Measurements from ENCODE around the gene DAPK3.

DNA sequence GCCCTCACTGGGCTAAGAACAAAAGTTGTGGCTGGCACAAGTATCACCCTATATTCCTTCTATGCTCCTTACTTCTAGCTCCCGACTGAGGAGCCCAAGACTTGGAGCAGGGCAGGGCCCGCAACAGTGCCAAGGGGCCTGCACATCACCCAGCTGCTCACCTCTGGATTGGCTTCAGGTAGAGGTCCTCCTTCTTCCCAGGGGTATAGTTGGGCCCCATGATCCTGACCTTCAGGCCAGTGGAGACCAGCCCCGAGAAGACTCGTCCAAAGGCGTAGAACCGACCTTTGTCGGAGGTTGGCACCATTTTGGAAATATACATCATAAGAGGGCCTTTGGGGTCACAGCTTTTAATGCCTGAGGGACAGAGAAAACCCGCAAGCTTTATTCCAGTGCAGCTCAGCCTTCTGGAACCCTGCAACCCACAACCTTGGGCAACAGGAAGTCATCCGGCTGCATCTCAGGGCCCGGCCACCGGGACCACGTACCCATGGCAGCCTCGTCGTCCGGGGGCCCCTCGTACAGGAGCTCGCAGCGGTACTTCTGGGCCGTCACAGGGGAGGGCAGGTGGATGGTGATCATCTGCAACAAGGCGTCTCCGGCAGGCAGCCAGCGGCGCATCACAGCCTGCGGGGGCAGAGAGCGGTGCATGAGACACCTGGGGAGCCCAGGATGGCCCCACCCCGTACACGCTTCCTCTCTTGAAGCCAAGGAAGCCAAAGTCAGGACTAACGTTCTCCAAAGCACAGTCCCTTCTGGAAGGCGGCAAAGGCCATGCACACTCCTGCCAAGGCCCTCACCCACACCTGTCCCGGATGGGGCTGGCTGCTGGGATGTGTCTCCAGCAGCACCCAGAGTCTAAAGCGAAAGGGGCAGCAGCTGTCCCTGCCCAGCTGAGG is 9.7 kb upstream of the DAPK3 start:
- TF ChIP-seq, protein P1, sequence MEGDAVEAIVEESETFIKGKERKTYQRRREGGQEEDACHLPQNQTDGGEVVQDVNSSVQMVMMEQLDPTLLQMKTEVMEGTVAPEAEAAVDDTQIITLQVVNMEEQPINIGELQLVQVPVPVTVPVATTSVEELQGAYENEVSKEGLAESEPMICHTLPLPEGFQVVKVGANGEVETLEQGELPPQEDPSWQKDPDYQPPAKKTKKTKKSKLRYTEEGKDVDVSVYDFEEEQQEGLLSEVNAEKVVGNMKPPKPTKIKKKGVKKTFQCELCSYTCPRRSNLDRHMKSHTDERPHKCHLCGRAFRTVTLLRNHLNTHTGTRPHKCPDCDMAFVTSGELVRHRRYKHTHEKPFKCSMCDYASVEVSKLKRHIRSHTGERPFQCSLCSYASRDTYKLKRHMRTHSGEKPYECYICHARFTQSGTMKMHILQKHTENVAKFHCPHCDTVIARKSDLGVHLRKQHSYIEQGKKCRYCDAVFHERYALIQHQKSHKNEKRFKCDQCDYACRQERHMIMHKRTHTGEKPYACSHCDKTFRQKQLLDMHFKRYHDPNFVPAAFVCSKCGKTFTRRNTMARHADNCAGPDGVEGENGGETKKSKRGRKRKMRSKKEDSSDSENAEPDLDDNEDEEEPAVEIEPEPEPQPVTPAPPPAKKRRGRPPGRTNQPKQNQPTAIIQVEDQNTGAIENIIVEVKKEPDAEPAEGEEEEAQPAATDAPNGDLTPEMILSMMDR (conservative IDR thresholded peaks at IDR 0.05; ENCODE audit: low read length), result no peak
- TF ChIP-seq EZH2phosphoT487 (IDR thresholded peaks at IDR 0.05; ENCODE audit: borderline replicate concordance), result no peak

Data from Loucy (cell line).